Measurements from ENCODE around the gene TFAP2C.

TFAP2C gene

DNA sequence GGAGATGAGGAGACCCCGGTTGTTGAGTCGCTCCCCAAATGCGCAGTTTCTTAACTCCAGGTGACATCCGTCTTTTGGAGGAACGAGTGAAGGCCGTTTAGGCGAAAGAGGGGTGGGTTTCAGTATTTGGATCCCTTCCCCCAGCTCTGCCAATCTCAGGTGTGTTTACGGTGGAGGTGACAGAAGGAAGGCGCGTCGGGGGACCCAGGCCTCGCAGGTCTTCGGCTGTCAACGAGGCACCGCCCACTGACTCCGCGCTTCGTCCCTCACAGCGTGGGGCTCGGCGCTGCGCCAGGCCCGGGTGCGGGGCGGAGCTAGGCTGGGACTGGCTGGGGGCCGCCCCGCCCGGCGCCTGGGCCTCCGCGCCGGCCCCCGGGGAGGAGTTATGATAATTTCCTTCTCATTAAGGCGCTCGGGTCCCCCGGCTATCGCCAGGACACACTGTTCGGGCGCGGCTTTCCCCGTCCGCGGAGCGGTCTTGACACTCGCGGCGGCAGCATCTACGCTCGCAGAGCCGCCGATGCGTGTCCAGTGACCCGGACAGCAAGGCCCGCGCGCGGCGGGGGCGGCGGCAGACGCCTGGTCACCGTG is at the start of gene TFAP2C:
Gene TFAP2C (plus strand): TSS at position 434 of the 591 bp plus-strand sequence. CDS start 239 bp downstream, outside the sequence.
- peak; percentile 50 for DNase-seq

DNA sequence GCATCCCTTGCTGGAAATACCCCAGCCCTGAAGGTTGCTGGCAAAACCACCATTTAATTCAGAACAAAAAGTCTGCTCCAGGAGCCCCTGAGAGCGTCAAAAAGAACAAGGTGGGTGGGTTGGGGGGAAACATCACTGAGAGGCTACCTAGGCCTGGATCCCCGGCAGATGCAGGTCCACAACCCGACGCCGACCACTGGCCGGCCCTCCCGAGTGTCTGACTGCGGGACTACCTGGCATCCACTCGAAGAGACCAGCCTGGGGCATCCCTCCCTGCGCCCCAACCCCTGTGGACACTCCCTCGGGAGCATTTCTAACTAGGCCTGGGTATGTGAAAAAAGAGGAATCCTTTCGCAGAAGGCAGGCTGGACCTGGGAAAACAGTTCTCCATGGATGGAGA is 48.9 kb upstream of the TFAP2C start:
- no peak for DNase-seq

DNA sequence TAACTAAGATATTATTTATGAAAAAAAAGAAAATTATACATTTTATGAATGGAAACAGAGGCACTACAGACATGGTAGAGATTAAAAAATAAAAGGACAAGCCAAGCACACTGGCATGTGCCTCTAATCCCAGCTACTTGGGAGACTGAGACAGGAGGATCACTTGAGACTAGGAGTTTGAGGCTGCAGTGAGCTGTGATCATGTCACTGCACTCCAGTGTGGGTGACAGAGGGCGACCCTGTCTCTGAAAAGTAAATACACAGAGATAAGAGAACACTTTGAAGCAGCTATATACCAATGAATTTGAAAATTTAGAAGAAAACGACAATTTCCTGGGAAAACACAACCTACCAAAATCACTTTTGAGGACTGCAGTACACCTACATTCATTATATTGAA is 47.4 kb upstream of the TFAP2C start:
- DNase-seq: no peak

DNA sequence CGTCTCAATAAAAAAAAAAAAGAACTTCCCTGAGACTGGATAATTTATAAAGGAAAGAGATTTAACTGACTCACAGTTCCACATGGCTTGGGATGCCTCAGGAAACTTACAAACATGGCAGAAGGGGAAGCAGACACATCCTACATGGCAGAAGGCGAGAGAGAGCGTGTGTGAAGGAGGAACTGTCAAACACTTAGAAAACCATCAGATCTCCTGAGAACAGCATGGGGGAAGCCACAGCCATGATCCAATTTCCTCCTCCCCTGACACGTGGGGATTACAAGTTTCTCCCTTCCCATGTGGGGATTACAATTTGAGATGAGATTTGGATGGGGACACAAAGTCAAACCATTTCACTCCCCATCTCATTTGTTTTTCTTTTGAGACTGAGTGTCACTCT is 46.6 kb upstream of the TFAP2C start:
- no peak for DNase-seq

DNA sequence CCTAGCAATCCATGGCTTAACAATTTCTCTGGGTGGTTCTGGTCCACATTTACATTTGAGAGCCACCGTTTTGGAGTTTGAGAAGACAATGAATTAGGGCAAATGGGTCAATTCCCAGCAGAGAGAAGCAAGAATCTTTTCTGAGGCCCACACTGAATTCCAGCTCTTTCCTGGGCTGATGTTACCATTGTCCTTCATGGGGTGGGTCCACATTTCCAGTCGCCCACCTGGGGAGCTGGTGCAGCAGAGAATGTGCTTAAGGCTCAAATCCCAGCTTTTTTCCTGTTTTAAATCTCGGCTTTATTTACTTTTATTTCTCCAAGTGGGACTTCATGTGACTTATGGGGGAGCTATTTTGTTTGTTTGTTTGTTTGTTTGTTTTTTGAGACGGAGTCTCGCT is 44.2 kb upstream of the TFAP2C start:
- DNase-seq: no peak

DNA sequence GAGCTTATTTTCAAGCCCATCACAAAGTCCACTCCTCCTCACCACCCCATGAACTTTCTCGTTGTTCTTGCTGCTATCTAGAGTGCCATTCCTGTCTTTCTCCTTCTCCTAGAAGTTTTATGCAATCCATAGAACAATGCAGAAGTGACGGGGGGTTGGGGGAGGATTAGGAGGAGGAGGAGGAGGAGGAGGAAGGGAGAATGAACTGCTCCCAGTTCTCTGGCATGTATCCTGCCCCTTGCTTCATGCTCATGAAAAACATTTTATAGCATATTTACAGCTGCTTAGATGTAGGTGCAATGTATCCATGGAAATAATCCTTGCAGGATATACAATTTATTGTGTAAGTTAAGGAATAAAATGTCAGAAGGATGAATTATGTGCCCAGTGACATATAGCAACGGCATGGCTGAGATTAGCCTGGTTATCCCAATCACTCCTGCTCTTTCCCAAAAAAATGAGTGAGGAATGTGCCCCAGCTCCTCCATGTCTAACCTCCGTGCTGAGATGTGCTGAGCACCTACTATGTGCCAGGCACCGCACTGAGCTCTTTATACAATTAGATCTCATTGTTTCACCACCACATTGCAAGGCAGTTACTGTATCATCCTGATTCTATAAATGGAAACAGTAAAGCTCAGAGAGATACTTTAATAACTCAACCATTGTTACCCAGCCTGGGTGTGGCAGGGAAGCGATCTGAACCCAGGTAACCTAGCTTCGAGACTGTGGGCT is 41.6 kb upstream of the TFAP2C start:
- DNase-seq: no peak

DNA sequence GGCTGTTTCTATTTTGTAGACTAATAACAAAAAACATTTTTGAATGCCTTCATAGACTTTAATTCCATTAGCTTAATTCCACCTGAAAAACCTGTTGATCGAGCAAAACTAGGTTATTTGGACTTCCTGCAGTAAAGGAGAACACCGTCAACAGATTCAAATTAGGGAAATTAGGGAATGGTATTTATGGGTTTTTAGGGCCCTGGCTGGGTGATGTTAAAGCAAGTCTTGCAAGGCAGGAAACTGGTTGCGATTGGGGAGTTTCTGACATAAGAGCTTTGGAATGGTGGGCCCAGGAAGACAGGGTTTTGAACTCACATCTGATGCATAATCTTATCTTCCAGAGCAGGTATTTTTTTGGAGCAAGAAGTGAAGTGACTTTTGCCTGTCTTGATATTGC is 40.1 kb upstream of the TFAP2C start:
- no peak for DNase-seq

DNA sequence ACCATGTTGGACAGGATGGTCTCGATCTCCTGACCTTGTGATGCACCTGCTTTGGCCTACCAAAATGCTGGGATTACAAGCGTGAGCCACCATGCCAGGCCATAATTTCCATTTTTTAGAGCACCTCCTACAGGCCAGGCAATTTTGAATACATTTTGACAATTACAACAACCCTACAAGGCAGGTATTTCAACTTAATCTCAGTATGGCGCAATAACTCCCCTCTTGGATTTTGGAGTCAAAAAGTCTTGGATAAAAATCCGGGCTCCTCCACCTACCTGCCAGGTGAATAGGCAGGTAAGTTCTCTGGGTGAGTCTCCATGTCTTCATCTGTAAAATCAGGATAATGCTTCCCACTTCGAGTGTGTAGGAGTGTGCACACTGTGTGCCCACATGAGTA is 39.5 kb upstream of the TFAP2C start:
- DNase-seq: no peak

DNA sequence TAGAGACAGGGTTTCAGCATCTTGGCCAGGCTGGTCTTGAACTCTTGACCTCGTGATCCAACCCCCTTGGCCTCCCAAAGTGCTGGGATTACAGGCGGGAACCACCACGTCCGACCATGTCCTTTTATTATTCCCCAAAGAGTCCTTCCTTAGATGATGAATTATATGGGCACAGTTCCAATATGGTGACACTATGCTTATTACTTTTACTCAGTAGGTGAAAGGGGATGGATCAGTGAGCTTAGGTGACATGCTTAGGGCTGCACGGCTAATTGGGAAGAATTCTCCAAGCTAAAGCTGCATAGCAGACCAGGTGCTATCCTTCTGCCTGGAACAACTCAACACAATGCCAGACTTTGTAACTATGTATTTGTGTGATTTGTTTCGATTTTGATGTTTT is 38.2 kb upstream of the TFAP2C start:
- no peak for DNase-seq

DNA sequence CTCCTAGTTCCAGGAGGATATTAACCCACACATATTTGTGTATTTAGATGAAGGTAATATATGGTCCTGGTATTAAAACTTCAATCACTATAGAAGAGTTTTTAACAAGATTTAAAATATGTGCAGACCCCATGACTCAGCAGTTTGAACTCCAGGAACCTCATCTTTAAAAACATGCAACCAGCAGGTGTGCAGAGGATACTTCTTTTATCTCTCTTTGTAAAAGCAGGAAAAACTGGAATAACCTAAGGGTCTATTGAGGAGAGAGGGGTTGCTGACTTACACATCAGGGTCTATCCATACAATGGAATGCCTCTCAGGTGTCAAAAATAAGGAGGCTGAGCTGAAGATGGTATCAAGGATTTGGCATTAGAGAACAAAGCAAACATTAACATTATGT is 36.9 kb upstream of the TFAP2C start:
- DNase-seq: no peak

DNA sequence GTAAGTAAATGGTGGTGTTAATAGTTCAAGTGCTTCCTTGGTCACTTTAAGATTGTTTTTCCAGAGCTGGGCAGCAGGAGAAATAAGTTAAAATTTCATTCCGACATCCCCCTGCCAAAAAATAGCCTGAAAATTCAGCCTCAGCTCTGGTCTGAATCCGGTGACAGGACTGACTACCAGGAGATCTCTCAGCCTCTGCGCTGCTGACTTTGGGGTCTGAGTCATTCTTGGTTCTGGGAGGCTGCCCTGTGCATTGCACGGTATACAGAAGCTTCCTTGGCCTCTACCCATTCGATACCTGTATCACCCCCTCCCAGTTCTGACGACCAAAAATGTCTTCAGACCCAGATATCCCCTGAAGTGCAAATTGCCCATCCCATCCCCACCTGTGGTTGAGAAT is 36.3 kb upstream of the TFAP2C start:
- no peak for DNase-seq

DNA sequence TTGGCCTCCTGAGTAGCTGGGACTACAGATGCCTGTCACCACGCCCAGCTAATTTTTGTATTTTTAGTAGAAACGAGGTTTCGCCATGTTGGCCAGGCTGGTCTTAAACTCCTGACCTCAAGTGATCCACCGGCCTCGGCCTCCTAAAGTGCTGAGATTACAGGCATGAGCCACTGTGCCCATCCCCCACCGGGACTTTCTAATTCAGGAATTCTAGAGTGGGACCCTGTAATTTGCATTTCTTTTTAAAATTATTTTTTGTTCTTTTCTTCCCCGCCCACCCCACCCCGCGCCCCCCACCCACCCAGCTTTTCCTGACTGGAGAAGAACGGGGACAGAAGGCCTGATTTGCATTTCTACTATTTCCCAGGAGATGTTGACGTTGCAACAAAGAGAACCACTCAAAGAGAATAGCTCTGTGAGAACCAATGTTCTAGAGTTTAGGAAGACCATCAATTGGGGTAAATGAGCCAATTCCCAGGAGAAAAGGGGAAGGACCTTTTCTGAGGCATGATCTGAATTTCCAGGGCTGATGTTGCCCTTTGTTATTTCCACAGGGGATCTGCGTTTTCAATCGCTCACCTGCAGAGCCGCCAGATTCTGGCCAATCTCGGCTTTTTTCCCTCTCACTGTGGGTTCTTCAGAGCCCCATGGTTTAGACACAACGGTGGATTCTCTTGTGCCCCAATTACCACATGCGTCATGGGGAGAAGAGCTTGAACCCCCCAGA is 33.2 kb upstream of the TFAP2C start:
- DNase-seq: no peak

DNA sequence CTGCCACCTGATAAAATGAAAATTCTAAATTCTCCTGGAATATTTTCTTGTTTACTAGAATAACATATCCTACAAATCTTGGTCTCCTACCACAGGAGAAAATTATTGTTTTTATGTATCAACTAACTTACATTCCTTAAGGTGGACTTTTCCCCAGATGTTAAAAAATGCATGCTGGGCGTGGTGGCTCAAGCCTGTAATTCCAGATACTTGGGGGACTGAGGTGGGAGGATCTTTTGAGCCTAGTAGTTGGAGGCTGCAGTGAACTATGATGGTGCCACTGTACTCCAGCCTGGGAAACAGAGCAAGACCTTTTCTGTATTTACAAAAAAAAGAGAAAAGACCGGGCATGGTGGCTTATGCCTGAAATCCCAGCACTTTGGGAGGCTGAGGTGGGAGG is 27.9 kb upstream of the TFAP2C start:
- DNase-seq: no peak

DNA sequence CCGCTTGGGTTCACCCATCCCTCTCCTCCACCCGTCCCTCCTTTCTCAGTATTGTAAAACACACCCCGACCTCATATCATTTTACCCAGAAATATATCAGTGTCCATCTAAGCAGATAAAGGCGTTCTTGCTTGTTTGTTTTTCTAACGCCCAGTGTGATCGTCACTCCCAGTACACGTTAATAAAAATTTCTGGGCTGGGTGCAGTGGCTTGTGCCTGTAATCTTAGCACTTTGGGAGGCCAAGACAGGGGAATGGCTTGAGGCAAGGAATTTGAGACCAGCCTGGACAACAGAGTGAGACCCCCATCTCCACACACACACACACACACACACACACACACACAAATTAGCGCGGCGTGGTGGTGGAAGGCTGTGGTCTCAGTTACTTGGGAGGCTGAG is 24.4 kb upstream of the TFAP2C start:
- no peak for DNase-seq

DNA sequence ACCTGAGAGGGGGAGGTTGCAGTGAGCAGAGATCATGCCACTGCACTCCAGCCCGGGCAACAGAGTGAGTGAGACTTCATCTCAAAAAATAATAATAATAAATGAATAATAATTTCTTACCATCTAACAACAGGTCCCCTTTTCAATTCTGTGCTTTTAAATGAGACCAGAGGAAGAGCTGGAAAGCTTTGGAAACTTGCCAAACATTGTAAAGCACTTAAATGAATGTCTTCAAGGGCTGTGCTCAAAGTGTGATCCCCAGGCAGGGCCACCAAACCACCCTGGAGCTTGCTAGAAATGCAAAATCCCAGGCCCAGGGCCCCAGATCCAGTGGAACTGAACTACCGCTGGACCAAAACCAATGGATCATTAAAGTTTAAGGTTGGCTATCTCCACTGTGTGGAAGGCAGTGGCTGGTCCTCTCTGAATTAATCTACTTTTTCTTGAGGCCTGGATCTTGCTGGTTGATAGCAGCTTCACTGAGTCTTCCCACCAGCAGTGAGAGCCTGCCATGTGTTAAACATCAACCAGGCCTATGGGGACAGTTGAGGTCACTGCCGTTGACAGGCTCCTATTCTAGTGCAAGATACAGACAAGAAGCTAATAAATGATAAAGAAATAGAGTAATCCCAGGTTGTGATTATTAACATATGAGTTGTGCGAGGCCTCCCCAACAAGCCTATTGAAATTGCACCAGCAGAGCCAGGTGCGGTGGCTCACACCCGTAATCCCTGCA is 23.7 kb upstream of the TFAP2C start:
- no peak for DNase-seq

DNA sequence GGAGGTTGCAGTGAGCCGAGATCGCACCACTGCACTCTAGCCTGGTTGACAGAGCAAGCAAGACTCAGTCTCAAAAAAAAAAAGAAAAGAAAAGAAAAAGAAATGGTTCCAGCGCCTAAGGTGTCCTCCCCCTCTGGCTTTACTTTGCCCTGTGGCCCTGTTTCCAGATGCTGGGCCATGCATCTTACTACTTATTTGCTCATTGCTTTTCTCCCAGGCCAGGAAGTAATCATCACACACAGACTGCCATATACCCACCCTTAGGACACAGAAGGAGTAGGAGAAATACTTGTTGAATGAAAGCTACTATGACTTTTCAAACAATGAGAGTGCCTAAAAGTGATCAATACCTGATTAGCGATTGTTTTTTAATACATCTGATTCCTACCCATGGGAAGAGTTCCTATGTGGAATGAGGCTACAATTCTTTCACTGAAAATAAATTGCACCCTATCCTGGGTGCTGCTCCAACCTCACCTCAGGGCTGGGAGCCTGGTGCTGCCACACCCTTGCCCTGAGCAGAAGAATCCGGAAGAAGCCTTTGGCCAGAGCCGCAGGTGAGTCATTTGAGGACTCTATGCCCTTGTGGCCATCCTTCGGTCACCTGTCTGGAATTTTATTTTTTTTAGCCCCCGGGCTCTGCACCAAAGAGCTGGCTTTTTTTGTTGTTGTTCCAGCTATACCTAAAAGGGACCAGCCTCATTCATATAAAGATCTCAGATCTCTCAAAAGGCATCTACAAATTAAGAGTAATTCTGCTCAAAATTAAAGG is 22.7 kb upstream of the TFAP2C start:
- DNase-seq: no peak

DNA sequence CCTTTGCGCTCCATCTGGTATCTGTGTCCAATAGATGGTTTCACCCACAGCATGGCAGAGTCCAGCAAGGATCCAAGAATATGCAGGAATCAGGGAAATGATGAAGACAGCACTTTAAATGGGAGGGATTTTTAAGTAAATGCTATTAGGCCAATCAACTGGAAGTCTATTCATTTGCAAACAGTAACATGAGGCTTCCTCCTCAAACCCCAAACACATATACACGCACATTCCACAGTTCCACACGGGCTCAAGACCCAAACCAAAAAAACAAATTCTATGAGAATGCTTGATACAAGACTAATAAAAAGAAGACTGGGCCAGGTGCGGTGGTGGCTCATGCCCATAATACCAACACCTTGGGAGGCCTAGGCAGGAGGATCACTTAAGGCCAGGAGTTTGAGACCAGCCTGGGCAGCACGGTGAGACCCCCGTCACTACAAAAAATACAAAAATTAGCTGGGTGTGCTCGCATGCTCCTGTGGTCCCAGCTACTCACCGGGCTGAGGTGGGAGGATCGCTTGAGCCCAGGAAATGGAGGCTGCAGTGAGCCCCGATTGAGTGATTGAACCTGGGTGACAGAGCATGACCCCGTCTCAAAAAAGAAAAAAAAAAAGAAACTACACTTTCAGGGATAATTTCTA is 21.9 kb upstream of the TFAP2C start:
- no peak for DNase-seq

DNA sequence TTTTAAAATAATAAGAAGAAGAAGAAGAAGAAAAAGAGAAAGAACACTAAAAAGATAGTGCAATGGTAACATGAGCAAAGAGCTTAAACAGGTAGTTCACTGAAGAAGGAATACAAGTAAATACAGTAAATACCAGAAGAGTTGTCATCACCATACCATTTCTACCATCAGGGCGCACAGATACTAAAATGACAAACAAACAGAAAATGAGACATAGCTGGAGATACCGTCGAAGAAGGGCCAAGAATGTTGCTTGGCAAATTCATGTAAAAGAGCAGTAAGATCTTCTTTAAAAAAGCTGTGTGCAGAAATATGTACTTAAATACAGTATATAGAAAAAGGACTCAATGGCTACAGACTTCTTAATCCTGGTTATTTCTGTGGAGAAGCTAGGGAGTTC is 20.7 kb upstream of the TFAP2C start:
- no peak for DNase-seq

DNA sequence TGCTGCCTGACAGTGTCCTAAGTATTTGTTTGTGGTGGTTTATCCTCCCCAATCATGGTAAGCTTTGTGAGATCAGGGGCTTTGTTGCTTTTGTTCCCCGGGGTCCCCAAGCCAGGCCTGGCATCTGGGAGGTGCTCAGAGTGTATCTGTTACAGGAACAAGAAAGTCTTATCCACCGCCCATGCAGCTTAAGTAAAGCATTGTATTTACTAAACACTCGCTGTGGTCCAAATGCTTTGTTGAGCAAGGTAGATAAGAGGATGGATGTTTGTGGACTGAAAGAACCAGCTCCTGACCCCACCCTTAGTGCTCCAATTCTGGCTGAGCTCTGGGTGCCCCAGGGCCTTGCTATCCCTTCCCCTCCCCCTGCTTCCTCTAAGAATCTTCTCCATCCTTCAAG is 19.8 kb upstream of the TFAP2C start:
- no peak for DNase-seq

DNA sequence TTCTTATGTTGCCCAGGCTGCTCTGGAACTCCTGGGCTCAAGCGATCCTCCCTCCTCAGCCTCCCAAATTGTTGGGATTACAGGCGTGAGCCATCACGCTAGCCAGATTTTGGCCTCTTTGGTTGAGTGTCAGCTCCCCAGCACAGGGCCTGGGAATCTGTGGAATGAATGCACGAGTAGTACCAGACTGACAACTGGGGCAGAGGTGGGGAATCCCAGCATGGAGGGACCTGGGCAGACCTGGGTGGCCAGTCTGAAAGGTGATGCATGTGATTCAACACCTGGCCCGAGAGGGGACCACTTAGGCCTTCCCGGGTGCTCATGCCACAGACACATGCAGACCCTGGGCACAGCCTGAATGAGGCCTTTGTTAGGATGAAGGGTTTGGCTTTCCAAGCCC is 19.0 kb upstream of the TFAP2C start:
- DNase-seq: no peak

DNA sequence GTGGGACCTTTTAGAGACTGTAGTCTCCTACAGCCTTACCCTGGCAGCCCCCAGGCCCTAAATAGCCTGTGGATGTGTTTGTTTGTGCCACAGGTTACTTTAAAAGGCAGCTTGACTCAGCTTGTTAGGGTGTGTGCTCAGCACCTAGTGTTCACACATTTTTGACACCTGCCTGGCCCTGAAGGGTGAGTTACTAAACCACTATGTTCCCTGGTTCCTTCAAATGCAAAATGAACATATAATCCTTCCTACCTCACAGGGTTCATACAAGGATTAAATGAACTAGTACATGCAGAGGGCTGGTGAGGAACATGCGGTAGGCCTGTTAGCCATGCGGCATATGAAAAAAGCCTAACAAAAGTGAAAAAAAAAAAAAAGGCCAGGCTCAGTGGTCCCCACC is 14.9 kb upstream of the TFAP2C start:
- no peak for DNase-seq

DNA sequence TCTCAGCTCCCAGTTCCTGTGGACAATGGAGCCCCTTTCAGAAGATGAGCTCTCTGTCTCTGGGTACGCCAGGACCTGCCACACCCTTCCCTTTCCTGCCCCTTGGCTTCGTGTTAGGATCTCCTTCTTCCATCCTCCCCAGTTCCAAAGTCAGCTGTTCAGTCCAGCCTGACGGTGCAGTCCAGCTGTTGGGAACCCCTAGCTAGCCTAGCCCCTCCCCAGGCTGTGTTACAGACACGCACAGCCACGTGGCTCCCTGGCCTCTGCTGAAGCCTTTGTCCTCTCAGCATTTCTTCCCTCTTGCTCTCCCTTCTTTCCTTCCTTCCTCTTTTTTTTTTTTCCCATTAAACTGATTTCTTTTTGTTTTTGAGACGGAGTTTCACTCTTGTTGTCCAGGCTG is 12.4 kb upstream of the TFAP2C start:
- DNase-seq: no peak

All from DMS79 (cell line).